DOHH2 (cell line): Measurements from ENCODE around the gene ZNF296.

Source experiments
- H3F3A ChIP-seq: fragments of 200-600 bp; sonication (generic), shearing (Covaris generic); 2 replicates; pipeline ENCODE4 v1.6.0; 2016; ENCODE audit warnings: antibody characterized with exemption, mild to moderate bottlenecking; ENCODE audit not compliant: control insufficient read depth, insufficient read depth
- H3K27ac ChIP-seq: fragments of 200-600 bp; sonication (generic); 2 replicates; pipeline ENCODE4 v1.5.1; 2014; ENCODE audit warnings: low read depth, mild to moderate bottlenecking, low read length, moderate library complexity
- H3K27me3 ChIP-seq: fragments of 200-600 bp; sonication (generic); 2 replicates; pipeline ENCODE4 v1.6.1; 2014; ENCODE audit warnings: mild to moderate bottlenecking, low read length, mixed read lengths; ENCODE audit not compliant: control insufficient read depth
- H3K36me3 ChIP-seq: fragments of 200-600 bp; sonication (generic); 2 replicates; pipeline ENCODE4 v1.6.1; 2014; ENCODE audit warnings: mild to moderate bottlenecking, low read length, moderate library complexity, mixed read lengths; ENCODE audit not compliant: control insufficient read depth
- H3K4me1 ChIP-seq: fragments of 200-600 bp; sonication (generic); 2 replicates; pipeline ENCODE4 v1.6.1; 2014; ENCODE audit warnings: mild to moderate bottlenecking, low read length, mixed read lengths; ENCODE audit not compliant: control insufficient read depth
- H3K4me2 ChIP-seq: fragments of 200-600 bp; sonication (generic); 2 replicates; pipeline ENCODE4 v1.6.0; 2014; ENCODE audit warnings: mild to moderate bottlenecking, low read length, moderate library complexity
- H3K4me3 ChIP-seq: fragments of 200-600 bp; sonication (generic); 2 replicates; pipeline ENCODE4 v1.5.1; 2014; ENCODE audit warnings: mild to moderate bottlenecking, low read length, mixed read lengths
- H3K79me2 ChIP-seq: fragments of 200-600 bp; sonication (generic); 2 replicates; pipeline ENCODE4 v1.6.1; 2014; ENCODE audit warnings: mild to moderate bottlenecking, low read length, mixed read lengths; ENCODE audit not compliant: control insufficient read depth
- H3K9me2 ChIP-seq: fragments of 200-600 bp; sonication (generic); replicated peaks from 2 replicates; pipeline ENCODE4 v1.6.1; 2014; ENCODE audit warnings: mild to moderate bottlenecking, low read length, mixed read lengths; ENCODE audit not compliant: control insufficient read depth
- H3K9me3 ChIP-seq: fragments of 200-600 bp; sonication (generic); 2 replicates; pipeline ENCODE4 v1.6.1; 2014; ENCODE audit warnings: antibody characterized with exemption, low read length, mixed read lengths; ENCODE audit not compliant: control insufficient read depth, insufficient read depth
- H4K20me1 ChIP-seq: fragments of 200-600 bp; sonication (generic); 2 replicates; pipeline ENCODE4 v1.6.0; 2014; ENCODE audit warnings: low read depth, mild to moderate bottlenecking, antibody characterized with exemption, low read length, moderate library complexity; ENCODE audit not compliant: control insufficient read depth, insufficient read depth
- CTCF ChIP-seq: fragments of 200-600 bp; sonication (generic); IDR thresholded peaks from one replicate; pipeline ENCODE4 v1.5.1; 2014; ENCODE audit warnings: antibody characterized with exemption, mild to moderate bottlenecking, low read depth, low read length; ENCODE audit not compliant: poor library complexity, severe bottlenecking
- EZH2phosphoT487 ChIP-seq: fragments of 200-600 bp; sonication (generic); IDR thresholded peaks from 2 replicates; pipeline ENCODE4 v1.6.1; 2017; ENCODE audit warnings: borderline replicate concordance, mild to moderate bottlenecking, antibody characterized with exemption, low read length, moderate library complexity, mixed read lengths

Gene ZNF296

GRCh38 chr19:45097450-45097775 is 21.1 kb upstream of the ZNF296 start:
- H3K4me2 ChIP-seq, result no peak overlapping the region
- H3K4me3 ChIP-seq, result no peak overlapping the region
- H3K9me3 ChIP-seq, result no peaks in the 10 kb centered on the region
- H3K9me2 ChIP-seq, result no peaks in the 10 kb centered on the region
- no peaks in the 10 kb centered on the region for H3F3A ChIP-seq
- peaks cover 20% of the 10 kb centered on the region for H3K4me1 ChIP-seq
- no peak for TF ChIP-seq CTCF
- TF ChIP-seq EZH2phosphoT487, result no peak
- peaks cover 22% of the 10 kb centered on the region for H3K36me3 ChIP-seq
- peaks cover 20% of the 10 kb centered on the region; the same call in 1 of the 2 replicates for H4K20me1 ChIP-seq
- no peaks in the 10 kb centered on the region for H3K27me3 ChIP-seq
- no peak overlapping the region for H3K27ac ChIP-seq
- H3K79me2 ChIP-seq, result peaks cover 95% of the 10 kb centered on the region

DNA sequence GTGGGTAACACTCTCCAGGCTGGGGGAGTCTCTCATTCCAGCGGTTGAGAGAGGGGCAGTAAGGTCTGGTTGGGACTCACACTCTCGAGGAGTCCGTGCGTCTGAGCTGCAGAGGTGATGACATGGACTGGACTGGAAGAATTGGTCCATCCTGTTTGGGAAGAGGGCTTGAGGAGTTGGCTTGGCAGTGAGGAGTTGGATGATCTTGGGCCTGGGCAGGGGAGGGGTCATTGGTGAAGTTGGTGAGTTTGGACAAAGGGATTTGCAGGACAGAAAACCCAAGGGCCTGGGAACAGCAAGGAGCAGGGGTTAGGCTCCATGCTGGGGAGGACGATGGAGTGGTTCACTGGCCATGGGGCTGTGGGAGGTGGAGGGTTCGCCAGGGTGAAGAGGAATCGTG is 20.4 kb upstream of the ZNF296 start:
- peaks cover 22% of the 10 kb centered on the region for H3K36me3 ChIP-seq
- no peaks in the 10 kb centered on the region for H3K9me3 ChIP-seq
- H4K20me1 ChIP-seq, result peaks cover 18% of the 10 kb centered on the region; the same call in 1 of the 2 replicates
- no peak overlapping the region for H3K27ac ChIP-seq
- H3F3A ChIP-seq, result peaks cover 3% of the 10 kb centered on the region; the same call in 1 of the 2 replicates
- H3K4me3 ChIP-seq, result no peak overlapping the region
- H3K79me2 ChIP-seq, result peaks cover 90% of the 10 kb centered on the region
- H3K9me2 ChIP-seq, result no peaks in the 10 kb centered on the region
- TF ChIP-seq EZH2phosphoT487 (no peak), CTCF (no peak)
- H3K4me1 ChIP-seq, result peaks cover 17% of the 10 kb centered on the region
- H3K4me2 ChIP-seq, result no peak overlapping the region
- H3K27me3 ChIP-seq, result no peaks in the 10 kb centered on the region

- Histone ChIP-seq H3K27ac (no peak overlapping the region), H3K4me1 (peaks cover 24% of the 10 kb centered on the region), H3K36me3 (peaks cover 29% of the 10 kb centered on the region), H3F3A (peaks cover 8% of the 10 kb centered on the region), H3K4me3 (no peak overlapping the region), H3K9me3 (no peaks in the 10 kb centered on the region), H3K79me2 (peaks cover 81% of the 10 kb centered on the region), H3K9me2 (no peaks in the 10 kb centered on the region), H4K20me1 (peaks cover 18% of the 10 kb centered on the region; the same call in 1 of the 2 replicates), H3K27me3 (no peaks in the 10 kb centered on the region), H3K4me2 (no peak overlapping the region)
- TF ChIP-seq CTCF (no peak), EZH2phosphoT487 (no peak)
Measured at GRCh38 chr19:45095496-45096413, 19.5 kb upstream of the ZNF296 start.
